Prostate gland (tissue), 2 donors: ENCODE data around the gene HIVEP2.

Experiments
- CTCF ChIP-seq, 4 experiments: fragments of 200-600 bp in 2 of 4; fragments of 450-650 bp in 2 of 4; sonication (generic) in 2 of 4; IDR thresholded peaks; 1 replicate in 3 of 4; 2 replicates in 1 of 4; pipeline ENCODE4 v1.5.1; 2016 to 2019; ENCODE audit warnings: antibody characterized with exemption in 4 of 4, mild to moderate bottlenecking in 2 of 4, moderate library complexity in 2 of 4
- POLR2A ChIP-seq: fragments of 450-650 bp; IDR thresholded peaks from one replicate; pipeline ENCODE4 v1.6.1; 2016; ENCODE audit warnings: antibody characterized with exemption, mild to moderate bottlenecking

- TF ChIP-seq CTCF (IDR thresholded peaks at IDR 0.05) (no peak), POLR2A (no peak)
Observed at GRCh38 chr6:142926177-142926493, 18.8 kb downstream of the HIVEP2 start.
